OCI-M1 (cell line): ENCODE data around the gene PLAC1.

ENCODE experiments used
- DNase-seq: peaks from one replicate; lab custom pipeline; 2025; lab: John Stamatoyannopoulos, UW

The PLAC1 gene

GRCh38 chrX:134658002-134658759, at the start of gene PLAC1:
Gene PLAC1, minus strand, starts transcription at chrX:134658471. Its CDS starts 91,789 bp downstream, at chrX:134566682.
- no peak for DNase-seq

GRCh38 chrX:134706138-134706537, 47.9 kb upstream of the PLAC1 start:
- no peak for DNase-seq

GRCh38 chrX:134695999-134696398, 37.7 kb upstream of the PLAC1 start:
- no peak for DNase-seq

GRCh38 chrX:134694333-134695322, 36.4 kb upstream of the PLAC1 start:
- DNase-seq = no peak

- DNase-seq = no peak
Measured at GRCh38 chrX:134693644-134694043, 35.4 kb upstream of the PLAC1 start.

GRCh38 chrX:134692990-134693389, 34.7 kb upstream of the PLAC1 start:
- no peak for DNase-seq

GRCh38 chrX:134692233-134692632, 34.0 kb upstream of the PLAC1 start:
- DNase-seq = no peak

GRCh38 chrX:134691453-134691852, 33.2 kb upstream of the PLAC1 start:
- DNase-seq = no peak

GRCh38 chrX:134688839-134689238, 30.6 kb upstream of the PLAC1 start:
- no peak for DNase-seq

- DNase-seq = no peak
Measured at GRCh38 chrX:134688031-134688823, 30.0 kb upstream of the PLAC1 start.

GRCh38 chrX:134685668-134686067, 27.4 kb upstream of the PLAC1 start:
- no peak for DNase-seq

GRCh38 chrX:134684956-134685355, 26.7 kb upstream of the PLAC1 start:
- no peak for DNase-seq

- no peak for DNase-seq
Measured at GRCh38 chrX:134683351-134684005, 25.2 kb upstream of the PLAC1 start.

- no peak for DNase-seq
Measured at GRCh38 chrX:134682081-134682480, 23.8 kb upstream of the PLAC1 start.

GRCh38 chrX:134679644-134680043, 21.4 kb upstream of the PLAC1 start:
- no peak for DNase-seq

GRCh38 chrX:134679221-134679620, 20.9 kb upstream of the PLAC1 start:
- DNase-seq = no peak

- no peak for DNase-seq
Measured at GRCh38 chrX:134677332-134677731, 19.1 kb upstream of the PLAC1 start.

GRCh38 chrX:134676436-134676835, 18.2 kb upstream of the PLAC1 start:
- DNase-seq = no peak

GRCh38 chrX:134673123-134673522, 14.9 kb upstream of the PLAC1 start:
- DNase-seq = no peak

GRCh38 chrX:134672101-134672500, 13.8 kb upstream of the PLAC1 start:
- no peak for DNase-seq

GRCh38 chrX:134671294-134671693, 13.0 kb upstream of the PLAC1 start:
- DNase-seq = no peak
